HepG2 (cell line): ENCODE measurements around the gene SMAP1. TPM values are rescaled to one million over a fixed set of nuclear protein-coding genes. Genes with fewer than 3 reads are reported as not detected.

Experiments
- ATAC-seq: fragments of 200-7000 bp; cut with Tn5 transposase; 3 replicates; pipeline ENCODE4 v1.9.1; 2020; ENCODE audit warnings: mild to moderate bottlenecking, moderate library complexity
- BruUV-seq: library from RNA; stranded (reverse); fragments of 400-500 nt; replicated peaks from 2 replicates; lab custom pipeline; 2021; lab: Mats Ljungman, UMichigan
- CTCF ChIA-PET: fragments of 300-600 bp; formaldehyde crosslinking; extraction: SDS; loops from one replicate; lab custom pipeline; 2021; ENCODE audit warnings: low total read pairs, inconsistent platforms, low intra/inter-chr PET ratio; lab: Yijun Ruan, JAX
- POLR2A ChIA-PET: fragments of 350-600 bp; sonication (Branson Sonifier 250); formaldehyde crosslinking; loops from one replicate; lab custom pipeline; 2020; ENCODE audit warnings: antibody characterized with exemption, inconsistent platforms; lab: Yijun Ruan, JAX
- DNase-seq: peaks from one replicate; pipeline ENCODE4 v3.0.0-alpha.2; 2015; ENCODE audit warnings: low spot score
- FAIRE-seq: peaks from 3 replicates; lab custom pipeline; 2011; peaks lifted over from hg19 to GRCh38; lab: Jason Lieb, UNC
- H2AFZ ChIP-seq: one replicate; pipeline ENCODE4 v1.6.1; 2011; ENCODE audit warnings: low read length, inconsistent platforms
- H3K27ac ChIP-seq: fragments of 300-600 bp; 3 replicates; pipeline ENCODE4 v1.8.0; 2011; ENCODE audit warnings: mixed run types, mild to moderate bottlenecking, mixed read lengths, low read length, inconsistent platforms; ENCODE audit not compliant: insufficient read depth; ENCODE audit errors: extremely low read length
- H3K27me3 ChIP-seq, 2 experiments: fragments of 200-600 bp in 1 of 2; 2 replicates in 1 of 2; 3 replicates in 1 of 2; pipeline versions ENCODE4 v1.6.0 to v1.8.0; 2011; ENCODE audit warnings: low read length in 2 of 2, mild to moderate bottlenecking in 2 of 2, moderate library complexity in 2 of 2, inconsistent platforms in 1 of 2; ENCODE audit not compliant: insufficient read depth in 2 of 2, control insufficient read depth in 1 of 2
- H3K36me3 ChIP-seq, 2 experiments: fragments of 200-600 bp in 1 of 2; replicated peaks in 1 of 2; 2 replicates in 1 of 2; 3 replicates in 1 of 2; pipeline versions ENCODE4 v1.5.1 to v1.8.0; 2011; ENCODE audit warnings: low read length in 2 of 2, inconsistent platforms in 1 of 2; ENCODE audit not compliant: insufficient read depth in 2 of 2, control insufficient read depth in 1 of 2
- H3K4me1 ChIP-seq: 2 replicates; pipeline ENCODE4 v1.5.1; 2012; ENCODE audit warnings: low read length, inconsistent platforms; ENCODE audit not compliant: insufficient read depth
- H3K4me2 ChIP-seq: 2 replicates; pipeline ENCODE4 v1.6.0; 2011; ENCODE audit warnings: low read depth, low read length, inconsistent platforms
- H3K4me3 ChIP-seq, 3 experiments: fragments of 200-600 bp in 1 of 3; sonication (generic), shearing (Covaris generic) in 1 of 3; replicated peaks in 1 of 3; 2 replicates each; pipeline ENCODE4 v1.5.1; 2011 to 2016; ENCODE audit warnings: low read length in 3 of 3, inconsistent platforms in 2 of 3, low read depth in 2 of 3, mild to moderate bottlenecking in 2 of 3, control low read depth in 1 of 3, mixed read lengths in 1 of 3; ENCODE audit not compliant: insufficient read depth in 1 of 3
- H3K79me2 ChIP-seq: one replicate; pipeline ENCODE4 v1.6.1; 2011; ENCODE audit warnings: low read length, inconsistent platforms; ENCODE audit not compliant: insufficient read depth
- H3K9ac ChIP-seq: 2 replicates; pipeline ENCODE4 v1.6.0; 2011; ENCODE audit warnings: mild to moderate bottlenecking, low read depth, low read length, inconsistent platforms; ENCODE audit not compliant: insufficient read depth
- H3K9me3 ChIP-seq: 2 replicates; pipeline ENCODE4 v1.5.1; 2012; ENCODE audit warnings: mild to moderate bottlenecking, low read length
- H4K20me1 ChIP-seq: 2 replicates; pipeline ENCODE4 v1.6.0; 2011; ENCODE audit warnings: inconsistent platforms, mild to moderate bottlenecking, low read length, moderate library complexity; ENCODE audit not compliant: insufficient read depth
- ASH2L ChIP-seq: fragments of 300-600, 200-600 bp; sonication (generic); IDR thresholded peaks from 2 replicates; pipeline ENCODE4 v1.7.0; 2017; ENCODE audit warnings: low read depth, mild to moderate bottlenecking, moderate library complexity, mixed read lengths, low read length; ENCODE audit not compliant: insufficient read length
- ATF5 ChIP-seq: sonication (generic); formaldehyde crosslinking; IDR thresholded peaks from 2 replicates; pipeline ENCODE4 v1.4.0; 2020; ENCODE audit warnings: mild to moderate bottlenecking, low read depth, missing genetic modification reagents
- CREB3 ChIP-seq: sonication (generic); formaldehyde crosslinking; IDR thresholded peaks from 2 replicates; pipeline ENCODE4 v1.5.0; 2020; ENCODE audit warnings: missing genetic modification reagents
- FOXC1 ChIP-seq: sonication (generic); formaldehyde crosslinking; IDR thresholded peaks from 2 replicates; pipeline ENCODE4 v1.8.0; 2022; ENCODE audit warnings: mild to moderate bottlenecking, missing genetic modification reagents, borderline replicate concordance
- HNF4G ChIP-seq, 2 experiments: sonication (generic) in 1 of 2; formaldehyde crosslinking in 1 of 2; IDR thresholded peaks; 2 replicates each; pipeline versions ENCODE4 v1.4.0 to v1.6.1; 2011 to 2020; ENCODE audit warnings: borderline replicate concordance in 2 of 2, low read depth in 2 of 2, mild to moderate bottlenecking in 2 of 2, low read length in 1 of 2, missing genetic modification reagents in 1 of 2, moderate library complexity in 1 of 2
- JARID2 ChIP-seq: sonication (generic); formaldehyde crosslinking; IDR thresholded peaks from 2 replicates; pipeline ENCODE4 v1.8.1; 2023; ENCODE audit warnings: missing genetic modification reagents, inconsistent platforms; ENCODE audit not compliant: insufficient replicate concordance
- KLF11 ChIP-seq: IDR thresholded peaks from 2 replicates; pipeline ENCODE4 v1.6.1; 2016; ENCODE audit warnings: missing compliant biosample characterization
- KMT2B ChIP-seq: IDR thresholded peaks from 2 replicates; pipeline ENCODE4 v1.6.1; 2016; ENCODE audit warnings: missing genetic modification reagents, missing compliant biosample characterization
- SP1 ChIP-seq, 2 experiments: fragments of 450-650 bp in 1 of 2; sonication (generic) in 1 of 2; formaldehyde crosslinking in 1 of 2; IDR thresholded peaks; 2 replicates each; pipeline versions ENCODE4 v1.4.0 to v1.6.1; 2016 to 2020; ENCODE audit warnings: missing genetic modification reagents in 1 of 2
- ZNF24 ChIP-seq: fragments of 450-650 bp; IDR thresholded peaks from 2 replicates; pipeline ENCODE4 v1.6.1; 2017; ENCODE audit warnings: antibody characterized with exemption, mild to moderate bottlenecking
- ZNF3 ChIP-seq: IDR thresholded peaks from 2 replicates; pipeline ENCODE4 v1.7.0; 2017; ENCODE audit warnings: inconsistent platforms
- ZNF34 ChIP-seq: sonication (generic); formaldehyde crosslinking; IDR thresholded peaks from 2 replicates; pipeline ENCODE4 v1.4.0; 2020; ENCODE audit warnings: mild to moderate bottlenecking, missing genetic modification reagents, borderline replicate concordance
- ZNF362 ChIP-seq: sonication (generic); formaldehyde crosslinking; IDR thresholded peaks from 2 replicates; pipeline ENCODE4 v1.4.0; 2020; ENCODE audit warnings: missing genetic modification reagents, mild to moderate bottlenecking, borderline replicate concordance
- ZNF83 ChIP-seq: sonication (generic); formaldehyde crosslinking; IDR thresholded peaks from 2 replicates; pipeline ENCODE4 v1.4.0; 2020; ENCODE audit warnings: missing genetic modification reagents, mild to moderate bottlenecking, borderline replicate concordance
- WGBS: methylation state at CpG from one replicate; pipeline ENCODE4 v1.1.6; 2017; ENCODE audit warnings: low lambda C conversion rate; 5-methylcytosine and 5-hydroxymethylcytosine counted together
- in situ Hi-C: cut with HindIII; loops from 2 replicates; pipeline ENCODE4 v1.10.0; 2017; ENCODE audit warnings: low pct_unique_long_range_greater_than_20kb; ENCODE audit not compliant: extremely low pct_ligation_motif_present
- intact Hi-C: fragments of 100-400 bp; cut with micrococcal nuclease; formaldehyde crosslinking; loops from one replicate; pipeline ENCODE4 v1.10.0; 2022; ENCODE audit not compliant: unreplicated experiment
- polyA plus RNA-seq, 8 experiments: library from polyadenylated mRNA; depleted of rRNA in 3 of 8; stranded (reverse) in 7 of 8; unstranded in 1 of 8; fragments of >200 nt; fragmentation: Illumina TruSeq in 4 of 8; extraction: Trizol in 4 of 8; gene quantifications; 2 replicates each; pipeline versions ENCODE4 v1.2.1 to v1.2.3, GENCODE V29; 2011 to 2016; ENCODE audit warnings: low read depth in 4 of 8, missing spikeins in 1 of 8, mixed read lengths in 1 of 8; ENCODE audit not compliant: insufficient read depth in 1 of 8
- total RNA-seq, 5 experiments: library from RNA; depleted of rRNA; stranded (reverse); fragments of >200 nt; fragmentation: Illumina TruSeq; extraction: Trizol; gene quantifications; 2 replicates each; pipeline ENCODE4 v1.2.3, GENCODE V29; 2016; ENCODE audit warnings: low read depth in 1 of 5
- TF ChIP-seq, protein P1 (sequence below): sonication (generic); formaldehyde crosslinking; conservative IDR thresholded peaks from 2 replicates; pipeline ENCODE4 v1.4.0; 2020; ENCODE audit warnings: missing genetic modification reagents

SMAP1 gene
- total and polyA plus RNA-seq, 2 of the 13 experiments (the other 11 are each of a cell fraction or from before 2014, with no cell fraction given): 13.4 to 17.8 TPM

DNA sequence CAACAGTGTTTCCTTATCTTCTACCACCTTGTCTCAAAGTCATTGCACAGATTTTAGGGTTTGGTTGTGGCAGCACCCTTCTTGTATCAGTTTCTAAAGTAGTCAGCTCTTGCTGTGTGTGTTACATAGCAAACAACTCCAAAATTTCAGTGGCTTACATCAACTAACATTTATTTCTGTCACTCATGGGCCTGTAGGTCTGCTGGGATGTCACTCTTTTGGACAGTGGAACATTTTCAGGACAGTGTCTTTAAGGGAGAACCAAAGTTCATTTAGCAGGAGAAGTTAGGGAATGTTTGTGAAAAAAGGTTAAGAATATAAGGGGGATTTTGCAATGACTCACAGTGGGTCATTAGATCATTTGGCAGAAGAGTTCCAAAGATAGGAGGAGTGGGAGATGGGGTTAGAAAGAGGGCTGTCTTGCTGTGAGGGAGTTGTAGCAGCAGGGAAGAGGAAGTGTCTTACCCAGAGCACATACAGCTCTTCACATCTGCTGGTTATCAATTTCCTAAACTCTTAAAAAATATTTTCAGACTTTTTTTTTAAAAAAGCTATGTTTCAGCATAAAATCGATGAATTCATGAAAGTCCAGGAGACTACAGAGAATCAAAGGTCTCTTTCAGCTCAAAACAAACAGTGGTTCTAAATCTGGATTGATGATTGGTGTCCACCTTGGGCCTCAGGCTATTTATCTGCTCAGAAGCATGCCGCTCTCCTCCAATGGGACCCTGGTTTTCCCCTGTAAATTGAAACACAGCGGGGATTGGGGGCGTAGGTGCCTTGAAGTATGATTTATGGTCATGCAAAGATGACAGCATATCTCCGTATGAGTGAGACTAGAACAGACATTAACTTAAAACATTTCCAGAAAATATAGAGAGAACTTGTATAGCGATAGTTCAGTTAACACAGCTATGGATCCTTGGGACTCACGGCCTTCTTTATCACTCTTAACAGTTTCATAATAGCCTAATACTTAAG is 171.9 kb downstream of the SMAP1 start:
- ATAC-seq: peak; percentile 92
- TF ChIP-seq, protein P1, sequence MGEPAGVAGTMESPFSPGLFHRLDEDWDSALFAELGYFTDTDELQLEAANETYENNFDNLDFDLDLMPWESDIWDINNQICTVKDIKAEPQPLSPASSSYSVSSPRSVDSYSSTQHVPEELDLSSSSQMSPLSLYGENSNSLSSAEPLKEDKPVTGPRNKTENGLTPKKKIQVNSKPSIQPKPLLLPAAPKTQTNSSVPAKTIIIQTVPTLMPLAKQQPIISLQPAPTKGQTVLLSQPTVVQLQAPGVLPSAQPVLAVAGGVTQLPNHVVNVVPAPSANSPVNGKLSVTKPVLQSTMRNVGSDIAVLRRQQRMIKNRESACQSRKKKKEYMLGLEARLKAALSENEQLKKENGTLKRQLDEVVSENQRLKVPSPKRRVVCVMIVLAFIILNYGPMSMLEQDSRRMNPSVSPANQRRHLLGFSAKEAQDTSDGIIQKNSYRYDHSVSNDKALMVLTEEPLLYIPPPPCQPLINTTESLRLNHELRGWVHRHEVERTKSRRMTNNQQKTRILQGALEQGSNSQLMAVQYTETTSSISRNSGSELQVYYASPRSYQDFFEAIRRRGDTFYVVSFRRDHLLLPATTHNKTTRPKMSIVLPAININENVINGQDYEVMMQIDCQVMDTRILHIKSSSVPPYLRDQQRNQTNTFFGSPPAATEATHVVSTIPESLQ (CRISPR knock-in tag): no peak
- TF ChIP-seq ZNF24 (no peak), ZNF83 (no peak), KMT2B (0 out of 2 replicates have a peak, but pooled peaks have one; percentile 23), JARID2 (CRISPR knock-in tag) (no peak), CREB3 (CRISPR knock-in tag) (no peak), ATF5 (CRISPR knock-in tag) (no peak), HNF4G (IDR thresholded peaks at IDR 0.05; ENCODE audit: borderline replicate concordance, low read depth, low read length) (0 out of 2 replicates have a peak, but pooled peaks have one; percentile 15), HNF4G (CRISPR knock-in tag; IDR thresholded peaks at IDR 0.05; ENCODE audit: borderline replicate concordance, low read depth) (no peak), KLF11 (CRISPR knock-in tag) (no peak), ASH2L (peak; percentile 70), FOXC1 (CRISPR knock-in tag) (no peak), ZNF362 (CRISPR knock-in tag) (0 out of 2 replicates have a peak, but pooled peaks have one; percentile 35), ZNF34 (CRISPR knock-in tag) (no peak), SP1 (IDR thresholded peaks at IDR 0.05) (no peak), SP1 (CRISPR knock-in tag; IDR thresholded peaks at IDR 0.05) (no peak), ZNF3 (CRISPR knock-in tag) (no peak)

More for the DNA sequence above, 171.9 kb downstream of the SMAP1 start:
- Histone ChIP-seq H3K4me2 (peak overlapping the region; percentile 38), H3K4me3 (no peak overlapping the region), H3K4me1 (peaks cover 39% of the 10 kb centered on the region), H3K9ac (no peak overlapping the region), H3K79me2 (no peaks in the 10 kb centered on the region), H2AFZ (no peak overlapping the region), H3K36me3 (no peaks in the 10 kb centered on the region), H3K27ac (peak overlapping the region; percentile 78), H4K20me1 (no peaks in the 10 kb centered on the region), H3K27me3 (no peaks in the 10 kb centered on the region; a peak in 1 of 5 replicates), H3K9me3 (no peaks in the 10 kb centered on the region)
- no TSS peak for BruUV-seq
- ChIA-PET CTCF (no interaction called here), POLR2A (interaction anchor here (0.9 to 1.5 kb wide), 2 partner anchors 29 to 426 kb away, joined by 3 read pairs; partner anchors contain the start of gene FAM135A)
- DNase-seq: peak; percentile 34
- intact Hi-C loops (loop anchor here (2.0 kb wide), 1 partner anchor 13 kb away; no protein-coding TSS in a partner anchor), in situ Hi-C loops (no loop called here)
- WGBS: 61% methylated on average over 7 of the region's 7 CpGs
- no peak for FAIRE-seq
